Testis (tissue), 3 donors: ENCODE measurements around the gene GIPC1. TPM values are rescaled to one million over a fixed set of nuclear protein-coding genes. Genes with fewer than 3 reads are reported as not detected.
A peak's percentile ranks its signal among the peaks of the same experiment; 100 is the strongest.

ENCODE experiments used
- DNase-seq: peaks from one replicate; pipeline ENCODE4 v3.0.0-alpha.2; 2019
- H3K27ac ChIP-seq, 2 donors: fragments of 200-600 bp; sonication (generic); one replicate each; pipeline ENCODE4 v1.5.1; 2019
- H3K27me3 ChIP-seq: fragments of 200-600 bp; sonication (generic); one replicate; pipeline ENCODE4 v1.5.1; 2019
- H3K36me3 ChIP-seq: fragments of 200-600 bp; sonication (generic); one replicate; pipeline ENCODE4 v1.5.1; 2017; ENCODE audit warnings: low read depth; ENCODE audit errors: missing control alignments
- H3K4me1 ChIP-seq: fragments of 200-600 bp; sonication (generic); one replicate; pipeline ENCODE4 v1.5.1; 2019
- H3K4me3 ChIP-seq, 2 donors: fragments of 200-600 bp; sonication (generic); one replicate each; pipeline ENCODE4 v1.5.1; 2017 to 2019
- H3K9me3 ChIP-seq: fragments of 200-600 bp; sonication (generic); one replicate; pipeline ENCODE4 v1.5.1; 2017
- POLR2A ChIP-seq: fragments of 450-650 bp; IDR thresholded peaks from one replicate; pipeline ENCODE4 v1.6.1; 2017; ENCODE audit warnings: antibody characterized with exemption, mild to moderate bottlenecking, moderate library complexity
- WGBS, 2 donors: methylation state at CpG; one replicate each; pipeline ENCODE4 v1.1.5; 2018; 5-methylcytosine and 5-hydroxymethylcytosine counted together
- intact Hi-C: fragments of 100-400 bp; cut with DNase I; formaldehyde crosslinking; loops from one replicate; pipeline ENCODE4 v1.15.1; 2023; ENCODE audit warnings: low total_unique reads
- microRNA counts, 2 donors: library from miRNA; unstranded; fragments of <30 nt; microRNA quantifications; one replicate each; lab custom pipeline; 2016
- microRNA-seq, 2 donors: library from miRNA; unstranded; fragments of <30 nt; microRNA quantifications; one replicate each; pipeline ENCODE4, GENCODE V29; 2016; ENCODE audit warnings: borderline number of aligned reads in 2 of 2, borderline replicate concordance in 1 of 2
- polyA plus RNA-seq: library from polyadenylated mRNA; stranded (reverse); fragments of 350-450 nt; fragmentation: Illumina TruSeq; extraction: RNeasy Lipid Tissue Mini Kit (QIAGEN cat#74804); gene quantifications from one replicate; pipeline ENCODE4 v1.2.3, GENCODE V29; 2014; ENCODE audit warnings: low read depth, low replicate concordance; ENCODE audit not compliant: insufficient read depth
- small RNA-seq, 2 donors: library from RNA; depleted of rRNA; stranded (forward); fragments of <200 nt; gene quantifications; one replicate each; pipeline ENCODE3, GENCODE V24; 2016
- total RNA-seq, 2 donors: library from RNA; depleted of rRNA; stranded (reverse); fragments of >200 nt; gene quantifications; one replicate each; pipeline ENCODE4 v1.2.3, GENCODE V29; 2016
- TF ChIP-seq, protein P1 (sequence below), 3 experiments: fragments of 450-650 bp in 2 of 3; fragments of 200-600 bp in 1 of 3; sonication (generic) in 1 of 3; IDR thresholded peaks; one replicate each; pipeline ENCODE4 v1.5.1; 2016 to 2019; ENCODE audit warnings: antibody characterized with exemption in 3 of 3, mild to moderate bottlenecking in 2 of 3, moderate library complexity in 1 of 3

Gene GIPC1
- total and polyA plus RNA-seq, 3 donors from 2014 or later: 47.8 to 57.5 (median 55.0) TPM

DNA sequence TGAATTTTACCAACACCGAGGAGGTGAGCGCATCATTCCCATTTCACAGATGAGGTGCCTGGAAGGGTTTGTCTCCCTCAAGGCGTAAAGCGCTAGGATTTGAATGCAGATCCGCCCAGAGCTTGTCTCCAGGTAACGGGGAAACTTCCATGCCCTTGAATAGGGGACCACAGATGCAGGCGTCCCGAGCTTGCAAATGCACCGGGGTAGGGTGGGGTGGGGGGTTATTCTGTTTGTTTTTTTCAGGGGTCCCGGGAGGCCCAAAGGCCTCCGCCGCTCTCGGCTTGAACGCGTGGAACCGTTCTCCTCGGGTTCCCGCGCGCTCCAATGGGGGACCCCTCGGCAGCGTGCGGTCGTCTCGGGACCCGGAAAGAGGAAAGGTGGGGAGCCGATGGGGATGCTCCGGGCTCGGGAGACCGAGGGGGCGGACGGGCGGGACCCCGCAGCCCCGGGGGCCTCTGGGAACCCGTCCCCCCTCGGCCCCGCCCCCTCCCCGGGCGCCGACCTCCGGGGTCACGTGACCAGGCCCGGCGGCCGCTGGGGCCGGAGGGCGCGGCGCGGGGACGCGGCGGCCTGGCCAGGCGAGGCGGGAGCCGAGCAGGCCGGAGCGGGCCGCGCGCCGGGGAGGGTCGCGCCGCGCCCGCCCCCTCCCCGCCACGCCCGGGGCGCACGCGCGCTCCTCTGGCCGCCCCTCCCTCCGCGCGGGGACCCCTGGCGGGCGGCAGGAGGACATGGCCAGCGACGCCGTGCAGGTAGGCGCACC, 63.0 kb downstream of the GIPC1 start, which contains the start of gene PKN1:
TSS of gene PKN1 (plus strand) at position 516 of the 763 bp plus-strand sequence. CDS start at position 732, 216 bp downstream.
- 4 to 19% methylated on average over 9 to 78 of the region's 85 CpGs for WGBS, 2 donors
- intact Hi-C loops: no loop called here
- Histone ChIP-seq H3K9me3 (no peaks in the 10 kb centered on the region), H3K27me3 (no peaks in the 10 kb centered on the region), H3K4me3 (peak within 1 kb of the TSS; percentile 83 to 87), H3K27ac (peak within 1 kb of the TSS; percentile 80 to 88), H3K4me1 (peaks cover 18% of the 10 kb centered on the region), H3K36me3 (no peaks in the 10 kb centered on the region)
- DNase-seq: peak; percentile 53
- TF ChIP-seq, protein P1, sequence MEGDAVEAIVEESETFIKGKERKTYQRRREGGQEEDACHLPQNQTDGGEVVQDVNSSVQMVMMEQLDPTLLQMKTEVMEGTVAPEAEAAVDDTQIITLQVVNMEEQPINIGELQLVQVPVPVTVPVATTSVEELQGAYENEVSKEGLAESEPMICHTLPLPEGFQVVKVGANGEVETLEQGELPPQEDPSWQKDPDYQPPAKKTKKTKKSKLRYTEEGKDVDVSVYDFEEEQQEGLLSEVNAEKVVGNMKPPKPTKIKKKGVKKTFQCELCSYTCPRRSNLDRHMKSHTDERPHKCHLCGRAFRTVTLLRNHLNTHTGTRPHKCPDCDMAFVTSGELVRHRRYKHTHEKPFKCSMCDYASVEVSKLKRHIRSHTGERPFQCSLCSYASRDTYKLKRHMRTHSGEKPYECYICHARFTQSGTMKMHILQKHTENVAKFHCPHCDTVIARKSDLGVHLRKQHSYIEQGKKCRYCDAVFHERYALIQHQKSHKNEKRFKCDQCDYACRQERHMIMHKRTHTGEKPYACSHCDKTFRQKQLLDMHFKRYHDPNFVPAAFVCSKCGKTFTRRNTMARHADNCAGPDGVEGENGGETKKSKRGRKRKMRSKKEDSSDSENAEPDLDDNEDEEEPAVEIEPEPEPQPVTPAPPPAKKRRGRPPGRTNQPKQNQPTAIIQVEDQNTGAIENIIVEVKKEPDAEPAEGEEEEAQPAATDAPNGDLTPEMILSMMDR (IDR thresholded peaks at IDR 0.05): no peak
- no peak for TF ChIP-seq POLR2A

DNA sequence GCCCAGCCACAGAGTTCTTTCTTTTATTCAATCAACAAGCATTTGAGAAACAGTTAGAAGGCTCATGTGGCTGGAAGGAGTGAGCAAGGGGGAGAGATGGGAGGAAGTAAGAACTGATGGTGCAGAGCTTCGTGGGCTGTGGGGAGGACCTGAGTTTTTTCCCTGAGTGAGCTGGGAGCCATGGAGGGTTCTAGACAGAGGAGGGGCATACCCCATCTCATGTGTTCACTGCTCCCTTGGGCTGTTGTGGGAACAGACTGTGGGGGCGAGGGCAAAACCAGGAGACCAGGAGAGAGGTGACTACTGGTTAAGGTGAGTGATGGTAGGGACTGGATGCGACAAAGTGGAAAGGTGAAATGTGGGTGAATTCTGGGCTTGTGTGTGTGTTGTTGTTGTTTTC, 65.2 kb downstream of the GIPC1 start:
- peaks cover 18% of the 10 kb centered on the region for H3K4me1 ChIP-seq
- DNase-seq: no peak
- TF ChIP-seq, protein P1 (IDR thresholded peaks at IDR 0.05): no peak
- intact Hi-C loops: no loop called here
- H3K27ac ChIP-seq: no peak overlapping the region
- H3K36me3 ChIP-seq: no peaks in the 10 kb centered on the region
- no peaks in the 10 kb centered on the region for H3K27me3 ChIP-seq
- H3K9me3 ChIP-seq: no peaks in the 10 kb centered on the region
- H3K4me3 ChIP-seq: no peak overlapping the region
- 85 to 86% methylated on average over 3 of the region's 3 CpGs for WGBS, 2 donors

DNA sequence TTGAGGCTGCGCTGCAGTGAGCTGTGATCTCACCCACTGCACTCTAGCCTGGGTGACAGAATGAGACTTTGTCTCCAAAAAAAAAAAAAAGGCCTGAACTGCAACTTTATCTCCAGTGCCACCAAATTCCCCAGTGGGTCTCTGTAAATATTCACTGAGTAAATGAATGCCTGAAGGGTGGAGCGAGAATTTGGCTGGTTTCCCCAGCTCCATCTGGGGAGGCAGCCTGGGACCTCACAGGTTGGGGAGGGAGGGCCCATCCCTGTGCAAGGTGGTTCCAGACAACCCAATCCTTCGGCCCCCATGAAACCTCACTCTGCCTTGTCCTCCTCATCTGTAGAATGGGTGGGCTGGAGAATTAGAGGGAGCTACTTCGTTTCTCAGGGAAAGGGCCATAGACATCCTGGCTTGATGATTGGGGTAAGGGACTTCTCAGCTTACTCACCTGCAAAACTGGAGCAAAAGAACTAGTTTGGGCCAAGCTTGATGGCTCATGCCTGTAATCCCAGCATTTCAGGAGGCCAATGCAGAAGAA, 67.0 kb downstream of the GIPC1 start:
- Histone ChIP-seq H3K9me3 (no peaks in the 10 kb centered on the region), H3K27ac (no peak overlapping the region), H3K27me3 (no peaks in the 10 kb centered on the region), H3K4me1 (peaks cover 10% of the 10 kb centered on the region), H3K4me3 (no peak overlapping the region), H3K36me3 (no peaks in the 10 kb centered on the region)
- TF ChIP-seq, protein P1 (IDR thresholded peaks at IDR 0.05): no peak
- TF ChIP-seq POLR2A: no peak
- intact Hi-C loops: loop anchor here (10.0 kb wide), 1 partner anchor 46 kb away; the partner anchor contains the start of gene PTGER1
- WGBS, 2 donors: 81 to 91% methylated on average over 3 to 4 of the region's 4 CpGs
- no peak for DNase-seq

MicroRNAs encoded within 50 kb of the gene (microRNA counts, 767-probe panel; counts per million panel counts)
- 0 to 152 counts per million in 2 donors for microRNA hsa-miR-639 (lab: Ali Mortazavi, UCI)

Small RNAs within 50 kb of the gene (microRNA-seq; reads per million reads assigned to microRNA genes)
- 1.4 reads per million in 2 donors for gene MIR639

Small RNAs within 50 kb of the gene (small RNA-seq; reads per million reads assigned to genes)
- 0 to 0.09 reads per million in 2 donors for gene SNRPGP15

Other genes starting within 250 kb of the GIPC1 start
- gene ADGRE5, start 114.7 kb downstream of the GIPC1 start, total RNA-seq: 10 to 100 TPM in 1 of 2 donors, 1 to 10 TPM in 1; 8.7 to 14.6 TPM
- gene ADGRE5, start 114.7 kb downstream of the GIPC1 start, polyA plus RNA-seq: 21.2 TPM
- 100 to 1,000 TPM; 218 to 295 TPM for gene DDX39A, start 76.8 kb downstream of the GIPC1 start, total RNA-seq
- gene DDX39A, start 76.8 kb downstream of the GIPC1 start, polyA plus RNA-seq: 323 TPM
- 100 to 1,000 TPM; 204 to 259 TPM for gene PKN1, start 62.8 kb downstream of the GIPC1 start, total RNA-seq
- 116 TPM for gene PKN1, start 62.8 kb downstream of the GIPC1 start, polyA plus RNA-seq
- 1 to 10 TPM; 1.4 to 1.5 TPM for gene PTGER1, start 20.8 kb downstream of the GIPC1 start, total RNA-seq
- gene PTGER1, start 20.8 kb downstream of the GIPC1 start, polyA plus RNA-seq: 0.22 TPM
- 100 to 1,000 TPM; 185 to 245 TPM for gene DNAJB1, start 22.3 kb upstream of the GIPC1 start, total RNA-seq
- 386 TPM for gene DNAJB1, start 22.3 kb upstream of the GIPC1 start, polyA plus RNA-seq
- gene TECR, start 33.5 kb upstream of the GIPC1 start, total RNA-seq: 100 to 1,000 TPM; 164 to 192 TPM
- gene TECR, start 33.5 kb upstream of the GIPC1 start, polyA plus RNA-seq: 418 TPM
- 100 to 1,000 TPM; 389 to 493 TPM for gene NDUFB7, start 75.9 kb upstream of the GIPC1 start, total RNA-seq
- 259 TPM for gene NDUFB7, start 75.9 kb upstream of the GIPC1 start, polyA plus RNA-seq
- gene CLEC17A, start 87.0 kb upstream of the GIPC1 start, total RNA-seq: 1 to 10 TPM in 1 of 2 donors, under 1 TPM in 1; 0.56 to 1.3 TPM
- gene CLEC17A, start 87.0 kb upstream of the GIPC1 start, polyA plus RNA-seq: 1.4 TPM
- gene ADGRE3, start 178.7 kb upstream of the GIPC1 start, total RNA-seq: under 1 TPM; 0.19 to 0.31 TPM
- 0.46 TPM for gene ADGRE3, start 178.7 kb upstream of the GIPC1 start, polyA plus RNA-seq
- 10 to 100 TPM; 42.4 to 48.7 TPM for gene ZNF333, start 193.9 kb upstream of the GIPC1 start, total RNA-seq
- 24.2 TPM for gene ZNF333, start 193.9 kb upstream of the GIPC1 start, polyA plus RNA-seq